Muscle layer of duodenum (tissue), 2 donors: ENCODE measurements around the gene MOB2.
A peak's percentile ranks its signal among the peaks of the same experiment; 100 is the strongest.

Experiments
- H3K27ac ChIP-seq: one replicate; pipeline ENCODE4 v1.7.0; 2013; ENCODE audit warnings: mild to moderate bottlenecking, low read length
- H3K27me3 ChIP-seq: one replicate; pipeline ENCODE4 v1.7.0; 2013; ENCODE audit warnings: low read depth, mild to moderate bottlenecking, control low read depth, low read length
- H3K36me3 ChIP-seq, 2 donors: one replicate each; pipeline ENCODE4 v1.7.0; 2013; ENCODE audit warnings: low read length in 2 of 2, control low read depth in 1 of 2, mild to moderate bottlenecking in 1 of 2; ENCODE audit not compliant: insufficient read depth in 2 of 2, control insufficient read depth in 1 of 2
- H3K4me1 ChIP-seq, 2 donors: one replicate each; pipeline ENCODE4 v1.7.0; 2013; ENCODE audit warnings: low read length in 2 of 2, mild to moderate bottlenecking in 2 of 2, control low read depth in 1 of 2, moderate library complexity in 1 of 2; ENCODE audit not compliant: insufficient read depth in 2 of 2, control insufficient read depth in 1 of 2
- H3K4me3 ChIP-seq, 2 donors: one replicate each; pipeline ENCODE4 v1.7.0; 2013; ENCODE audit warnings: low read length in 2 of 2, low read depth in 1 of 2, mild to moderate bottlenecking in 1 of 2
- H3K9me3 ChIP-seq, 2 donors: one replicate each; pipeline ENCODE4 v1.7.0; 2013; ENCODE audit warnings: low read length in 2 of 2, control low read depth in 1 of 2, mild to moderate bottlenecking in 1 of 2; ENCODE audit not compliant: control insufficient read depth in 1 of 2
- donor health status: healthy.

The MOB2 gene

DNA sequence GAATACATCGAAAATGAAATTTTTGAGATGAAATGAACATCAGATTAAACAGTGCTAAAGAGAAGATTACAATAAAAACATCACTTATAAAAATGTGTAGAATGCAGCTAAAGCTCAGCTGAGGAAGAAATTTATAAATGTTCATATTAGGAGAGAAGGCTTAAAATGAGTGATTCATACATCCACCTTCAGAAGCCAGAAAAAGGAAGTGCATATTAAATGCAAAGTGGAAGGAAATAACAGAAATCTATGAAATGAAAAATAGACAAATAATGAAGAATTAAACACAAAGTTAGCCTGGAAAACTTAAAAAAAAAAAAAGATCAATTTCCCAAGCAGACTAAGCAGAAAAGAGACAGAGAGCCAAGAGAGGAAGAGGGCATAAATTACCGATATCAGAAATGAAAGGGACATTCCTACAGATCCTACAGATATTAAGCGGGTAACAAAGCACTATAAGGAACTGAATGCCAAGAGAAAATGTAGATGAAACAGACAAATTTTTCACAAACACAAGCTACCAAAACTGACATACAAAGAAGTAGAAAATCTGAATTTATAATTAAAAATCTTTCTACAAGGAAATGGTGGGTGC lies 7.2 kb upstream of the MOB2 start:
- H3K27me3 ChIP-seq, result no peaks in the 10 kb centered on the region
- H3K4me1 ChIP-seq, result peaks cover 2 to 11% of the 10 kb centered on the region in 2 donors
- no peaks in the 10 kb centered on the region for H3K9me3 ChIP-seq
- H3K4me3 ChIP-seq, result no peak overlapping the region
- H3K27ac ChIP-seq, result no peak overlapping the region
- no peaks in the 10 kb centered on the region for H3K36me3 ChIP-seq

DNA sequence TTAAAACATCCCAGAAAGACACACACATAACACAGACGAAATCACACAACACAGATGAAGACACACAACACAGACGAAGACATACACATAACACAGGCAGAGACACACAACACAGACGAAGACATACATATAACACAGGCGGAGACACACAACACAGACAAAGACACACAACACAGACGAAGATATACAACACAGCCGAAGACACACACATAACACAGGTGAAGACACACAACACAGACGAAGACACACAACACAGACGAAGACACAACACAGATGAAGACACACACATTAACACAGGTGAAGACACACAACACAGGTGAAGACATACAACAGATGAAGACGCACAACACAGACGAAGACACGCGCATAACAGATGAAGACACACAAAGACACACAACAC lies 4.8 kb upstream of the MOB2 start:
- peaks cover 16 to 35% of the 10 kb centered on the region in 2 donors for H3K4me1 ChIP-seq
- no peaks in the 10 kb centered on the region for H3K36me3 ChIP-seq
- no peak overlapping the region for H3K4me3 ChIP-seq
- no peaks in the 10 kb centered on the region for H3K9me3 ChIP-seq
- H3K27ac ChIP-seq, result no peak overlapping the region
- H3K27me3 ChIP-seq, result no peaks in the 10 kb centered on the region

DNA sequence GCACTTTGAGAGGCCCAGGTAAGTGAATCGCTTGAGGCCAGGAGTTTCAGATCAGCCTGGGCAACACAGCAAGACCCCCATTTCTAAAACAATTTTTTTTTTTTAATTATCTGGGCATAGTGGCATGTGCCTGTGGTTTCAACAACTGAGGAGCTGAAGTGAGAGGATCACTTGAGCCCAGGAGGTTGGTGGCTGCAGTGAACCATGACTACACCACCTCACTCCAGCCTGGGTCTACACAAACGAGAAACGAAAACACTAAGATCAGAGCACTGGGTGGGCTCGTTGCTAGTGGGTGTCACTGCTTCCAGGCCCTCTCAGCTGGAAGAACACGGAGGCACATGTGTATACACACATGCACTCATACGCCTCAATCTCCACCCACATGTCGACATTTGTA lies 4.1 kb upstream of the MOB2 start:
- H3K27me3 ChIP-seq, result no peaks in the 10 kb centered on the region
- H3K27ac ChIP-seq, result no peak overlapping the region
- no peaks in the 10 kb centered on the region for H3K36me3 ChIP-seq
- no peak overlapping the region for H3K4me3 ChIP-seq
- H3K9me3 ChIP-seq, result no peaks in the 10 kb centered on the region
- peaks cover 16 to 42% of the 10 kb centered on the region in 2 donors for H3K4me1 ChIP-seq

DNA sequence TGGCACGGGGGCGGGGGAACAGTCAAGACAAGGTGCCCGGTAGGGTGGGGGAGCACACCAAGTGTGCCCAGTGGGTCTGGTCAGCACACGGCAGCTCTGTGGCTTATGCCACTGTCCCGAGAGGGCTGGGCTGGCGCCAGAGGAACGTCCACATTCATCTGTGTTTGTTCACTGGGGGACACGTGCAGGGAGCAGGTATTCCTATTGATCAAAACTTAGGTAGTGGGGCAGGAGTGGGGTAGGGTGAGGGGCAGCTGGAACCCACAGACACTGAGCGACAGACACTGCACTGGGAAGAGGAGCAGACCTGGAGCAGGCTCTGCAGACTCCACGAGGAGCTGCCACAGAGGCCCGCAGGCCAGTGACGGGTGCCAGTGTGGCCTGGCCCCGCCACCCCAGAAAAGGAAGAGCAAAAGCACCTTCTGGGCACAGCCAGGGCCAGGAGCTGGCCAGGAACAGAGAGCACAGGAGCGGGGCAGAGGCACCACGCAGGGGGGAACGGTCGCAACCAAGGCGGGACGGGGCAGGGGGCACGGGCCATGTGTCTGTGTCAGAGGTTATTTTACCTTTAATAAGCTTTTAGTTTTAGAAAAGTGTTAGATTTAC lies 2.1 kb upstream of the MOB2 start:
- no peak overlapping the region for H3K4me3 ChIP-seq
- no peak overlapping the region for H3K27ac ChIP-seq
- no peaks in the 10 kb centered on the region for H3K27me3 ChIP-seq
- no peaks in the 10 kb centered on the region for H3K9me3 ChIP-seq
- peaks cover 16 to 62% of the 10 kb centered on the region in 2 donors for H3K4me1 ChIP-seq
- no peaks in the 10 kb centered on the region for H3K36me3 ChIP-seq

DNA sequence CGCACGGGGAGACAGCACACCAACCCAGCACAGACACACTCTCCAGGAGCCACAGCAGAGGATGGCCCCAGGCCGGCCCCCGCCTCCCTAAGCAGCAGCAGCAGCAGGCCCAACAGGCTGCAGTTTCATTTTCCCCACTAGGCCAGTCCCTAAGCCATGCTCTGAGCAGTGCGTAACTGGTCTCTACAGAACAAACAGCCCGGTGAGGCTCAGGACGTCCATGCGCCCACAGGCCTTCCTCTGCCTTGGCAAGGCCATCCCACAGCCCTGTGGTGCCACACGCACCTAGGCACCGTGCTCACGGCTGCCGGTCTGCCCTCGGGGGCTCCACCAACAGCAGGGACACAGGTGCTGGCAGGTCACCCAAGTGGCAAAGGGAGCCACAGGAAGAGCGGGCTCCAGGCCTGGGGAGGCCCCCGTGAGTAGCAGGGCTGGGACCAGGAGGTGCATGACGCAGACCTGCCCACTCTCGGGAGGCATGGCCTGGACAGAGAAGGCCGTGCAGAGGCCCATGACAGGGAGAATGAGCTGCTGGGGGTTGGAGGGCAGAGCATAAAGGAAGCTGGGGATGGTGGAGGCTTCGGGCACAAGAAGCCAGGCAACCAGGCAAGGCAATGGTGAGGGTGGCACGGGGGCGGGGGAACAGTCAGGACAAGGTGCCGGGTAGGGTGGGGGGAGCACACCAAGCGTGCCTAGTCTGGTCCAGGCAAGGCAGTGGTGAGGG lies 1.4 kb upstream of the MOB2 start:
- Histone ChIP-seq H3K27ac (peak overlapping the region; percentile 39), H3K36me3 (no peaks in the 10 kb centered on the region), H3K4me3 (peak overlapping the region in 1 of 2 donors; percentile 16), H3K4me1 (peaks cover 16 to 68% of the 10 kb centered on the region in 2 donors), H3K9me3 (no peaks in the 10 kb centered on the region), H3K27me3 (no peaks in the 10 kb centered on the region)

DNA sequence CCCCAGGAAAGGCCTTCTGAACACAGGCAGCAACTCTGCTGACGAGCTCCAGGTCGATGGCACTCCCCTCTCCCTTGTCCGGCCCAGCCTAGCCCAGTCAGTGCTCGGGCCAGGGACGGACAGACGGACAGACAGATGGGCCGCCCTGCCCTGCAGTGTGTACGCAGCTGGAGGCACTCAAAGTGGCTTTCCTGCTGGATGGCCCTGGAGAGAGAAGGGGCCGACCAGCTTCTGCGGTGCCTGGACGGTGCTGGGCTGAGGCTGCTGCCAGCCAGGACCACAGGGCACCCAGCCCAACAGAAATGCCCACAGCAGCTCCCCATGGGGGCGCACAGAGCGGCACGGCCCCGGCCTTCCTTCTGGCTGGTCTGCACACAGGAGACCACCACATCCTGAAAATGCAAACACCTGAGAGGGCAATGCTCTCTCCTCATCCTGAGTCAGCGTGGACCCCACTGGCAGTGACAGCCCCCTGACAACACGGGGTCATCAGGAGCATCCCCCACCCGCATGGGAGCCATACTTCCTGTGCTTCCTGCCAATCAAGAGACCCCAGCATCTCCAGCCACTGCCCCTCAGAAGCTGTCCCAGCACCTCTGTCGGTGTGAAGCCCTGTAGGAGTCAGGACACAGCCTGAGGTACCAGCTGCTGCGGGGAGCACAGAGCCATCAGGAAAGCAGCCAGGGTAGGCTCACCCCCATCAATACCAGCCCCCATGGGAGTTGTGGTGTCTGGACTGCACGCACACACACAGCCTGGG lies 692 bp upstream of the MOB2 start:
- Histone ChIP-seq H3K27me3 (no peaks in the 10 kb centered on the region), H3K36me3 (no peaks in the 10 kb centered on the region), H3K9me3 (no peaks in the 10 kb centered on the region), H3K4me3 (peak overlapping the region in 1 of 2 donors; percentile 61), H3K27ac (no peak overlapping the region), H3K4me1 (peaks cover 16 to 76% of the 10 kb centered on the region in 2 donors)

DNA sequence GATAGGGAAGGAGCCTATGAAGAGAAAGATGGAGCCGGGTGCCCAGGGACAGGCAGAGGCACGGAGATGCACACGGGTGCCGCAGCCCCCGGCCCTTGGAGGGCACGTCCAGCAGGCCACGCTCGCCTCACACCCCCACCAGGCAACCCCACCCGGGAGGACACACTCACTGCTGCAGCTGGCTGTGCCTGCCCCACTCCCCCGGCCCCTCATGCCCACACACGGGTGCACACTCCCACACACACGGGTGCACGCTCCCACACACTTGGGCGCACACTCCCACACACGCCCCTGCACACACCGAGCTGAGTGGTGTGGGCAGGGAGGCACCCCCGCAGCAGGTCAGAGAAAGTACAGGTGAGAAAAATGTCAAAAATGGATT lies 1.1 kb downstream of the MOB2 start:
- H3K27ac ChIP-seq, result no peak overlapping the region
- peak overlapping the region; percentile 21 to 61 for H3K4me3 ChIP-seq
- H3K27me3 ChIP-seq, result no peaks in the 10 kb centered on the region
- peaks cover 16 to 89% of the 10 kb centered on the region in 2 donors for H3K4me1 ChIP-seq
- no peaks in the 10 kb centered on the region for H3K9me3 ChIP-seq
- peaks cover 0 to 1% of the 10 kb centered on the region in 2 donors for H3K36me3 ChIP-seq

DNA sequence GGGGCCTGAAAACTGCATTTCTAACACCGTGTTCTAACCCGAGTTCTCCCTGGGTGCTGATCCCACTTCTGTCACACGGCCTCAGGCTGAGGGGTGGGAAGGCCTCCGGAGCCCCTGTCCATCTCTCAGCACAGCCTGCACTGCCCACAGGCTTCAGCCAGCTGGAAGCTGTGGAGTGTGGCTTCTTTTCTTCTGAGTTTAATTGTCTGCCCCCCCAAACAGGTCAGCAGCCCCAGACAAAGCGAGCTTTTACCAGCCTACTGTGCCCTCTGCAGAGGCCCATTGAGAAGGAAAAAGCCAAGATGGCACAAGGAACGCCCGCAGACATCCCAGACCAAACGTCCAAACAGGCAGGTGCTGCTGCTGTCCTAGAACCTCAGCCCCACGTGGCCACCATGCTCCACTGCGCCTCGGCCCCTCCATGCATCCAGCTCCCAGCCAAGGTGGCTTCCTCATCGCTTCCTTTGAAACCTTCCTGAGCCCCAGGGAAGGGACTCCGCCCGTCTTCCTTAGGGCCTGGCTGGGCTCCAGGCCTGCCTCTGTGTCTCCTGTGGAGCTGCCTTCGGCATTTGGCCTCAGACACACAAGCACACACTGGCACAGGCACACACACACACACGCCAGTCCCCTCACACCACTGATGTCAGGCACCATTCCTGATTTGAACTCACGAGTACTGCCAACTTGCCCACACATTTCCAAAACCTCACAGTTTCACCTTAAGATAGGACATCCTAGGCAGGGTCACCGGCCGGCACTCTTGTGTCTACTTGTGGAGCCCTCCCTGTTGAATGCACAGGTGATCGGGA lies 1.7 kb downstream of the MOB2 start:
- H3K27ac ChIP-seq, result peak overlapping the region; percentile 23
- peak overlapping the region in 1 of 2 donors; percentile 61 for H3K4me3 ChIP-seq
- H3K4me1 ChIP-seq, result peaks cover 16 to 95% of the 10 kb centered on the region in 2 donors
- peaks cover 4 to 7% of the 10 kb centered on the region in 2 donors for H3K36me3 ChIP-seq
- H3K27me3 ChIP-seq, result no peaks in the 10 kb centered on the region
- H3K9me3 ChIP-seq, result no peaks in the 10 kb centered on the region

DNA sequence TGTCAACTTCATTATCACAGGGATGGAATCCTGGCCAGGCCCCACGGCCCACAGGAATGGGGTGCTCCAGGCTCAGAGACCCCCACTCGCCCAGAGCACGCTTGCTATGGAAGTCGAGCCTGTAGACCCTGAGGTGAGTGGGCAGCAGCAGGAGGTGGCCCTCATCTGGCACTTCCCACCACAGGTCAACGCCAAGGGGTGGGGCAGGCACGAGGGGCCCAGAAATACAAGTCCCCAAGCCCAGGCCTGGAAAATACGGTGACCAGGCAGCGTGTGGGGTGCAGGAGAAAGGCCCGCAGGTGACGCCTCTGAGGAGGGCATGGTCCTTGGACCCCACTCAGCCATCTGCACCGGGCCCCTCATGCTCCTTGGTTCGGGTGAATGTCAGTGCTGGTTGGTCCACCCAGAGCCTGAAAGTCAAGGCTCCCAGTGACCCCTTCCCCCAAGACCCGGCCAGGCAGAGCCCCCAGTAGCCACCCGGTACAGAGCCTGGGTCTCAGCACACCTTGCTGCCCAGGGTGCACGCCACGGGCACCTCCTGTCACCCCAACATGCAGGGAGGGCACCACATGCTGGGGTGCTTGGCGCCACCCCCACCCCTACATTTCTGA lies 2.4 kb downstream of the MOB2 start:
- Histone ChIP-seq H3K9me3 (no peaks in the 10 kb centered on the region), H3K27me3 (no peaks in the 10 kb centered on the region), H3K4me1 (peaks cover 16 to 96% of the 10 kb centered on the region in 2 donors), H3K4me3 (no peak overlapping the region), H3K36me3 (peaks cover 7 to 14% of the 10 kb centered on the region in 2 donors), H3K27ac (no peak overlapping the region)

DNA sequence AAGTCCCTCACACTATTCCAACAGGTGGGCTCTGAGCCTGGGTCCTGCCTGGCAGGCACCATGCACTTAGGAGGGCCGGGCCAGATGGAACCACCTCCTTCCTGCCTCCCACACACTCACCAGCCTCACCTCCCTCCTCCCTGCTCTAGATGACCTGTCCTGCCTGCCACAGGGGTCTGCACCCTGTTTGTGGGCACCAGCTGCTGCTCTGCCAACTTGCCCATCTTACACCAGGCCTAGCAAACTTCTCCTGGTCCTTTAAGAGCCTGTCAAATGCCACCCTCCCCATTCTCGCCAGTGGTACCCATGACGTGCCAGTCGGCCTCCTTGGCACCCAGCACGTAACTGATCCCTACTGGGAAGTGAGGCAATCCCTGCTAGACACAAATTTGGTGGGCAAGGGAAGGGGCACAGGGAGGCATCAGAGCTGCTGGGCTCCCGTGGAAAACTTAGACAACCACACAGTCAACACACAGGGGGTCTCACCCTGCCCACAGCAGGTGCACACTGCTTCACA lies 3.1 kb downstream of the MOB2 start:
- peaks cover 12 to 20% of the 10 kb centered on the region in 2 donors for H3K36me3 ChIP-seq
- H3K4me3 ChIP-seq, result no peak overlapping the region
- H3K27me3 ChIP-seq, result no peaks in the 10 kb centered on the region
- no peak overlapping the region for H3K27ac ChIP-seq
- H3K4me1 ChIP-seq, result peaks cover 12 to 96% of the 10 kb centered on the region in 2 donors
- no peaks in the 10 kb centered on the region for H3K9me3 ChIP-seq
